Glutamatergic neuron (in vitro differentiated cells): ENCODE data around the gene FAM83E. TPM values are rescaled to one million over a fixed set of nuclear protein-coding genes. Genes with fewer than 3 reads are reported as not detected.

Experiments used
- DNase-seq: peaks from one replicate; pipeline ENCODE4 v3.0.0; 2022
- H3K27ac Mint-ChIP-seq: one replicate; pipeline ENCODE4 v1.8.0; 2020; ENCODE audit warnings: mild to moderate bottlenecking, mixed read lengths, inconsistent platforms; ENCODE audit not compliant: unreplicated experiment
- H3K27me3 Mint-ChIP-seq: one replicate; pipeline ENCODE4 v1.8.0; 2020; ENCODE audit warnings: mild to moderate bottlenecking, moderate library complexity, mixed read lengths, inconsistent platforms; ENCODE audit not compliant: unreplicated experiment
- H3K36me3 Mint-ChIP-seq: one replicate; pipeline ENCODE4 v1.8.0; 2020; ENCODE audit warnings: mild to moderate bottlenecking, mixed read lengths, inconsistent platforms; ENCODE audit not compliant: unreplicated experiment
- H3K4me1 Mint-ChIP-seq: one replicate; pipeline ENCODE4 v1.8.0; 2020; ENCODE audit warnings: mild to moderate bottlenecking, low read depth, mixed read lengths, inconsistent platforms; ENCODE audit not compliant: unreplicated experiment
- H3K4me3 Mint-ChIP-seq: one replicate; pipeline ENCODE4 v1.8.0; 2020; ENCODE audit warnings: mild to moderate bottlenecking, mixed read lengths, inconsistent platforms; ENCODE audit not compliant: unreplicated experiment
- H3K9me3 Mint-ChIP-seq: one replicate; pipeline ENCODE4 v1.8.0; 2020; ENCODE audit warnings: mild to moderate bottlenecking, moderate library complexity, mixed read lengths, inconsistent platforms; ENCODE audit not compliant: unreplicated experiment
- total RNA-seq: library from RNA; stranded (reverse); fragmentation: NEBNext Ultra II Directional; extraction: Animal tissue kit (Norgen Biotek cat#: 25700); gene quantifications from one replicate; pipeline ENCODE4 v1.2.1, GENCODE V29; 2021; ENCODE audit not compliant: unreplicated experiment
- TF ChIP-seq, protein P1 (sequence below): fragments of 200-600 bp; sonication (generic); IDR thresholded peaks from one replicate; pipeline ENCODE4 v1.5.0; 2021; ENCODE audit not compliant: partially characterized antibody, unreplicated experiment

FAM83E gene
- total RNA-seq, 1 donor from 2014 or later, result 1.5 TPM

DNA sequence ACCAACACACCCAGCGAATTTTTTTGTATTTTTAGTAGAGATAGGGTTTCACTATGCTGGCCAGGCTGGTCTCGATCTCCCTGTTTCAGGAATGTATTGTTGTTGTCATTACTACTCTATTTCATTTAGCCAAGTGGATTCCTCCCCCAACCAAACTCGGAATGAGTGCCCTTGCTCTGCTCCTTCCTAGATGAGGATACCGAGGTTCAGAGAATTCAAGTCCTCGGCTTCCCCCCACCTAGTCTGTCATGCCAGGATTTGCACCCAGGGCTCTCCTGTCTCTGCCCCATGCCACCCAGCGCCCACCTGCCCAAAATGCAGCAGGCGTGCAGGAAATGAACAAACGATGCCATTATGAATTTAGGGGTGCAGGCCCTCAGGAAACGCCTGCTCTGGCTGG lies 11.9 kb downstream of the FAM83E start:
- H3K36me3 Mint-ChIP-seq, result no peaks in the 10 kb centered on the region
- no peaks in the 10 kb centered on the region for H3K27me3 Mint-ChIP-seq
- no peak for DNase-seq
- H3K4me3 Mint-ChIP-seq, result no peak overlapping the region
- TF ChIP-seq, protein P1, sequence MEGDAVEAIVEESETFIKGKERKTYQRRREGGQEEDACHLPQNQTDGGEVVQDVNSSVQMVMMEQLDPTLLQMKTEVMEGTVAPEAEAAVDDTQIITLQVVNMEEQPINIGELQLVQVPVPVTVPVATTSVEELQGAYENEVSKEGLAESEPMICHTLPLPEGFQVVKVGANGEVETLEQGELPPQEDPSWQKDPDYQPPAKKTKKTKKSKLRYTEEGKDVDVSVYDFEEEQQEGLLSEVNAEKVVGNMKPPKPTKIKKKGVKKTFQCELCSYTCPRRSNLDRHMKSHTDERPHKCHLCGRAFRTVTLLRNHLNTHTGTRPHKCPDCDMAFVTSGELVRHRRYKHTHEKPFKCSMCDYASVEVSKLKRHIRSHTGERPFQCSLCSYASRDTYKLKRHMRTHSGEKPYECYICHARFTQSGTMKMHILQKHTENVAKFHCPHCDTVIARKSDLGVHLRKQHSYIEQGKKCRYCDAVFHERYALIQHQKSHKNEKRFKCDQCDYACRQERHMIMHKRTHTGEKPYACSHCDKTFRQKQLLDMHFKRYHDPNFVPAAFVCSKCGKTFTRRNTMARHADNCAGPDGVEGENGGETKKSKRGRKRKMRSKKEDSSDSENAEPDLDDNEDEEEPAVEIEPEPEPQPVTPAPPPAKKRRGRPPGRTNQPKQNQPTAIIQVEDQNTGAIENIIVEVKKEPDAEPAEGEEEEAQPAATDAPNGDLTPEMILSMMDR, result no peak
- H3K4me1 Mint-ChIP-seq, result no peaks in the 10 kb centered on the region
- no peak overlapping the region for H3K27ac Mint-ChIP-seq
- H3K9me3 Mint-ChIP-seq, result no peaks in the 10 kb centered on the region

DNA sequence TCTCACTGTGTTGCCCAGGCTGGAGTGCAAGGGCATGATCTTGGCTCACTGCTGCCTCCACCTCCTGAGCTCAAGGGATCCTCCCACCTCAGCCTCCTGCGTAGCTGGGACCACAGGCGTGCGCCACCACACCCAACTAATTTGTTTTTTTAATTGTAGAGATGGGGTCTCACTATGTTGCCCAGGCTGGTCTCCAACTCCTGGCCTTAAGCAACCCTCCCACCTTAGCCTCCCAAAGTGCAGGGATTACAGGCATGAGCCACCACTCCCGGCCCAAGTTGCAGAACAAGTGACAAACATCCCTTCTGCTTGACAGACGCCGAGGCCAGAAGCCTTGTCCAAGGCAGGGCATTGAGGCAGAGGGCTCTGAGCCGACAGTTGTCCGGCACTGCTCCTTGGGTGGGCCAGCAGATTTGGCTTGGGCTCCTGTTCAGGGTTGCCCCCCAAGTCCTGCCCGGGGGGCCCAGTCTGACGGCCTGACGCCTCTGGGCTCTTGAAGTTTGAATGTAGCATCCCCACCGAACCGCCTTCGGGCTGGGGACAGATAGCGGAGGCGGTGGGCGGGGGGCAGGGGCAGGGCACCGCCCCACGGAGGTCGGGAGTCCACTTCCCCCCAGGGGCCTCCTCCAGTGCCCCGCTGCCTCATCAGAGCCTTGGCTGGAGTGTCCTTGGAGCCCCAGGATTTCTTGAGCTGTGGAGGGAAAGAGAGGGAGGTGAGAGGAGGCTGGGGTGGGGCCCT lies 14.0 kb downstream of the FAM83E start:
- Mint-ChIP-seq H3K36me3 (no peaks in the 10 kb centered on the region), H3K9me3 (peaks cover 3% of the 10 kb centered on the region), H3K27me3 (no peaks in the 10 kb centered on the region), H3K4me1 (no peaks in the 10 kb centered on the region), H3K4me3 (no peak overlapping the region), H3K27ac (no peak overlapping the region)
- TF ChIP-seq, protein P1, result no peak
- no peak for DNase-seq

DNA sequence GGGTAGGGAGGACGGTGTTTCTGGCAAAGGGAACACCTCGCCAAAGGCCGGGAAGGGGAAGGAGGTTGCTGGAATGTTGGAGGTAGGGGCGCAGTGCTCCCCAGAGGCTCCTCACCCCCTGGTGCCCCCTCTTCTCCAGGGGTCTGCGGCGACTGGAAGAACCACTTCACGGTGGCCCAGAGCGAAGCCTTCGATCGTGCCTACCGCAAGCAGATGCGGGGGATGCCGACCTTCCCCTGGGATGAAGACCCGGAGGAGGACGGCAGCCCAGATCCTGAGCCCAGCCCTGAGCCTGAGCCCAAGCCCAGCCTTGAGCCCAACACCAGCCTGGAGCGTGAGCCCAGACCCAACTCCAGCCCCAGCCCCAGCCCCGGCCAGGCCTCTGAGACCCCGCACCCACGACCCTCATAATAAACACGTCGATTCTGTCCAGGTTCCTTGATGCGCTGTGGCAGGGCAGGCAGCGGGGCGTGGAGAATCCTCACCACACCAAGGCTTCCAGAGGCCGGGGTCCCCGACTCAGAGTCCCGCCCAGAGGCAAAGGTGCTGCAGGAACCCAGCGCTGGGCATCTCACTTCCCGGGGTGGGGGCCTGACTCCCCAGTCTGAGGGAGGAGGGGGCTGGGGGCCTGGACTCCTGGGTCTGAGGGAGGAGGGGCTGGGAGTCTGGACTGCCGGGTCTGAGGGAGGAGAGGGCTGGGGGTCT lies 15.7 kb downstream of the FAM83E start:
- Mint-ChIP-seq H3K27ac (no peak overlapping the region), H3K9me3 (peaks cover 3% of the 10 kb centered on the region), H3K36me3 (no peaks in the 10 kb centered on the region), H3K4me1 (no peaks in the 10 kb centered on the region), H3K27me3 (no peaks in the 10 kb centered on the region), H3K4me3 (no peak overlapping the region)
- no peak for DNase-seq
- TF ChIP-seq, protein P1, result no peak

DNA sequence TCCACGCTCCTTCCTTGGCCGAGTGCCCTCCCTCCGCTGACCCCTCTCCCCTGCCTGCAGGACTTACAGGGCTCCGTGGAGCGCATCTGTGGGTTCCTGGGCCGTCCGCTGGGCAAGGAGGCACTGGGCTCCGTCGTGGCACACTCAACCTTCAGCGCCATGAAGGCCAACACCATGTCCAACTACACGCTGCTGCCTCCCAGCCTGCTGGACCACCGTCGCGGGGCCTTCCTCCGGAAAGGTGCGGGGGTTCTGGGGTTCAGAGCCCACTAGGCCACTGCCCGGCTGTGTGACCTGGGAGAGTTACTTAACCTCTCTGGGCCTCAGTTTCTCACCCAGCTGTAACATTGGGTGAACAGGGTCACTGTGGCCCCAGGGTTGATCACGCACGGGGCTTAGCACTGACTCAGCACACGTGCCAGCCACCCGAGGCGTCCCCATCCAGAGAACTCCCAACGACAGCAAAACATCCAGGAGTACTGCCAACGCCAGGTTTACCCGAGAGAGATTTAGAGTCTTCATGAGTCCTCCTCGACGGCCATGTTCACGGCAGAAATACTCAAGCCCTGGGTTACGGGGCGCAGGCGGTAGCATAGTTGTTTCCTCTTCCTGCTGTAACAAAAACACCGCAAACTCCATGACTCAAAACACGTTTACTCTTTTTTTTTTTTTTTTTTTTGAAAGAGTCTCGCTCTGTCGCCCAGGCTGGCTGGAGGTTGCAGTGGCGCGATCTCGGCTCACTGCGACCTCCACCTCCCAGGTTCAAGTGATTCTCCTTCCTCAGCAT lies 18.0 kb downstream of the FAM83E start:
- no peaks in the 10 kb centered on the region for H3K4me1 Mint-ChIP-seq
- no peaks in the 10 kb centered on the region for H3K27me3 Mint-ChIP-seq
- H3K36me3 Mint-ChIP-seq, result no peaks in the 10 kb centered on the region
- H3K4me3 Mint-ChIP-seq, result no peak overlapping the region
- H3K27ac Mint-ChIP-seq, result no peak overlapping the region
- TF ChIP-seq, protein P1, result no peak
- no peak for DNase-seq
- peaks cover 3% of the 10 kb centered on the region for H3K9me3 Mint-ChIP-seq
